Mammary epithelial cell (primary cell): ENCODE measurements around the gene DOK6.

Experiments used
- EZH2 ChIP-seq: IDR thresholded peaks from 2 replicates; pipeline ENCODE4 v1.6.1; 2012; ENCODE audit warnings: low read length, inconsistent platforms, borderline replicate concordance
- TF ChIP-seq, protein P1 (sequence below), 2 donors: IDR thresholded peaks in 1 of 2; conservative IDR thresholded peaks in 1 of 2; 2 replicates each; pipeline ENCODE4 v1.5.1; 2011 to 2012; ENCODE audit warnings: inconsistent platforms in 2 of 2, low read length in 2 of 2, mild to moderate bottlenecking in 2 of 2, control low read depth in 1 of 2, low read depth in 1 of 2; ENCODE audit not compliant: insufficient read depth in 1 of 2; ENCODE audit errors: extremely low read depth in 1 of 2

DNA sequence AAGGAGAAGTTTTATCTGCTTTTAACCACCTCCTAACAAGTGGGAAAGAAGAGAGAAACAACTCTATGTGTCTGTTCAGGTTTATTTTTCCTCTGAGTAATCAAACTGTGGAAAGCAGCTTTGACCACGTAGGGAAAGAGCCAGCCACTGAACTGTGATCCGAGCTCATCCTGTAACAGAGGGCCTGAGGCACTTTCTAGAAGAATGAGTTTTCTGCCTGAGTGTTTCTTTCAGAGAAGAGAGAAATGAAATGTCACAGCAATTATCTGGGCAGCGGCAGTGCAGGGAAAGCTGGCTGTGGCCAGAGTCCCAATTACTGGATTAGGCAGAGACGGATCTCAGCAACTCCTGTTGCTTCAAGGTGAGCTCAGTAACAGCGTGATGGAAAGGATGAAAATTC lies 395.1 kb downstream of the DOK6 start:
- TF ChIP-seq, protein P1, sequence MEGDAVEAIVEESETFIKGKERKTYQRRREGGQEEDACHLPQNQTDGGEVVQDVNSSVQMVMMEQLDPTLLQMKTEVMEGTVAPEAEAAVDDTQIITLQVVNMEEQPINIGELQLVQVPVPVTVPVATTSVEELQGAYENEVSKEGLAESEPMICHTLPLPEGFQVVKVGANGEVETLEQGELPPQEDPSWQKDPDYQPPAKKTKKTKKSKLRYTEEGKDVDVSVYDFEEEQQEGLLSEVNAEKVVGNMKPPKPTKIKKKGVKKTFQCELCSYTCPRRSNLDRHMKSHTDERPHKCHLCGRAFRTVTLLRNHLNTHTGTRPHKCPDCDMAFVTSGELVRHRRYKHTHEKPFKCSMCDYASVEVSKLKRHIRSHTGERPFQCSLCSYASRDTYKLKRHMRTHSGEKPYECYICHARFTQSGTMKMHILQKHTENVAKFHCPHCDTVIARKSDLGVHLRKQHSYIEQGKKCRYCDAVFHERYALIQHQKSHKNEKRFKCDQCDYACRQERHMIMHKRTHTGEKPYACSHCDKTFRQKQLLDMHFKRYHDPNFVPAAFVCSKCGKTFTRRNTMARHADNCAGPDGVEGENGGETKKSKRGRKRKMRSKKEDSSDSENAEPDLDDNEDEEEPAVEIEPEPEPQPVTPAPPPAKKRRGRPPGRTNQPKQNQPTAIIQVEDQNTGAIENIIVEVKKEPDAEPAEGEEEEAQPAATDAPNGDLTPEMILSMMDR (conservative IDR thresholded peaks at IDR 0.05 in 1 of 2, IDR thresholded peaks at IDR 0.05 in 1 of 2; ENCODE audit: extremely low read depth in 1 of 2, insufficient read depth in 1 of 2, low read depth in 1 of 2, low read length in 2 of 2): no peak
- TF ChIP-seq EZH2: no peak
